ENCODE data around the gene FAM25A.
"Not testable (repeated sequence)": the region's sequence is repeated elsewhere in the genome, so short reads cannot be mapped to it uniquely, and the experiment has no call there.

The FAM25A gene

DNA sequence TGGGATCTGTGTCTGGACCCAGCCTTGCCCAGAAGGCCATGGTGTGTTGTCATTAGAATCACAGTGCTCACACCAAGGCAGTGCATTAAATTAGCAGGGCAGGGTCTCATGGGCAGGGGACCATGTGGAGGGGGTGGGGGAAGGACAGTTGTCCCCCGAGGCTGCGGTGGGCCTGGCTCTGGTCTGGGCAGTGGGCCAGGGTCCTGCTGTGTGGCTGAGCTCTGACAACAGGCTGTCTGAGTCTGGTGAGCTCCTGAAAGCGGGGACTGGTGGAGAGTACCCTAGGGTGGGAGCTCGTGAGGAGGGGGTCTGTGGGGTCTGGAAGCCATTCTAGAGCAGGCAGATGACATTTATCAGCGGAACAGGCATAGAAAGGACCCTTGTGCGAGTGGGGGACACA, 2.0 kb upstream of the FAM25A start:
- DNase-seq; H3K36me3 ChIP-seq (replicated peaks; ENCODE audit: insufficient read depth, low read length); H3K9ac ChIP-seq (ENCODE audit: low read length); H3K4me3 ChIP-seq (ENCODE audit: low read length); H3K4me1 ChIP-seq (ENCODE audit: low read length); H2AFZ ChIP-seq (ENCODE audit: low read length); H3K4me2 ChIP-seq (ENCODE audit: low read depth, low read length); H3K79me2 ChIP-seq (ENCODE audit: low read length); H3K9me2 ChIP-seq (replicated peaks; ENCODE audit: insufficient read depth, low read length); H3K27ac ChIP-seq (ENCODE audit: low read length); H3K9me3 ChIP-seq (replicated peaks; ENCODE audit: insufficient read depth, low read length); H3K27me3 ChIP-seq (replicated peaks; ENCODE audit: insufficient read depth, low read length); H3F3A ChIP-seq (ENCODE audit: insufficient read depth, low read length); H4K20me1 ChIP-seq (ENCODE audit: insufficient read depth, low read length): not testable (repeated sequence)

DNA sequence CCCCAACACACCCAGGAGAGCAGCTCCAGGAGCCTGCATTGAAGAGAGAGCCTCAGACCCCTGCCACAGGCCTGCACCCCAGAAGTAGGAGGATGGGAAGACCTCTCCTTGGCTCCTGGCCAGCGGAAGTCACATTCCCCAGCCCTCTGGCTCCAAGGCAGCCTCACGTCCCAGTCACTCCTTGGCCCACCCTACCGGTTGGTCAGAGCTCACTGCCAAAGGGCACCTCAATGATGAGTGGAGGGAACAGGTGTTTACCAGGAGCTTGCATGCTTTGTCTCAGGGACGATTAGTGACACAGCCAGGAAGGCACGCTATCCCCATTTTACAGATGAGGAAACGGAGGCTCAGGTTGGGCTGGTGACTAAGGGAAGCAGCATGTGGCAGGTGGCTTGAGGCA, 1.0 kb upstream of the FAM25A start:
- H3K27ac ChIP-seq (ENCODE audit: low read length); DNase-seq; H3K9me3 ChIP-seq (replicated peaks; ENCODE audit: insufficient read depth, low read length); H3K36me3 ChIP-seq (replicated peaks; ENCODE audit: insufficient read depth, low read length); H3K79me2 ChIP-seq (ENCODE audit: low read length); H3K4me2 ChIP-seq (ENCODE audit: low read depth, low read length); H4K20me1 ChIP-seq (ENCODE audit: insufficient read depth, low read length); H3K4me3 ChIP-seq (ENCODE audit: low read length); H3K27me3 ChIP-seq (replicated peaks; ENCODE audit: insufficient read depth, low read length); H3K9me2 ChIP-seq (replicated peaks; ENCODE audit: insufficient read depth, low read length); H3K9ac ChIP-seq (ENCODE audit: low read length); H3F3A ChIP-seq (ENCODE audit: insufficient read depth, low read length); H3K4me1 ChIP-seq (ENCODE audit: low read length); H2AFZ ChIP-seq (ENCODE audit: low read length): not testable (repeated sequence)

DNA sequence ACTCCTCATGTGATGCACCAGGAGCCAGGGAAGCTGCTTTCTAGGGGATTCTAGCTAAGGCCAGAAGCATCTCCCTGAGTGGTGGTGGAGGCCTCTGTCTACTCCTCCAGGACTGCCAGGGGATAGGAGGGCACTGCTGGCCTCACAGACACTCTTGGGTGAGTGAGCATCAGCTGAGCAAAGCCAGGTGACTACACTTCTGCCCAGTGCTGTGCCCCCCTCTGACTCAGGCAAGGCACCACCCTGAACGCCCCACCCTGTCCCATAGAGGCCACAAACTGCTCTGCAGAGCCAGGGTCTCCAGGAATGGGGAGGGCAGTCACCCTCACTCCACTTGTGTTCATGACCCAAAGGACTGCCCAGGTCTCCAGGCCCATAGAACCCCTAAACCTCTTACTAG, 590 bp upstream of the FAM25A start:
- H3K27ac ChIP-seq (ENCODE audit: low read length); H2AFZ ChIP-seq (ENCODE audit: low read length); H3K9ac ChIP-seq (ENCODE audit: low read length); H3F3A ChIP-seq (ENCODE audit: insufficient read depth, low read length); H3K4me3 ChIP-seq (ENCODE audit: low read length); H3K27me3 ChIP-seq (replicated peaks; ENCODE audit: insufficient read depth, low read length); H3K9me2 ChIP-seq (replicated peaks; ENCODE audit: insufficient read depth, low read length); DNase-seq; H3K4me2 ChIP-seq (ENCODE audit: low read depth, low read length); H3K9me3 ChIP-seq (replicated peaks; ENCODE audit: insufficient read depth, low read length); H3K4me1 ChIP-seq (ENCODE audit: low read length); H3K79me2 ChIP-seq (ENCODE audit: low read length); H4K20me1 ChIP-seq (ENCODE audit: insufficient read depth, low read length); H3K36me3 ChIP-seq (replicated peaks; ENCODE audit: insufficient read depth, low read length): not testable (repeated sequence)

DNA sequence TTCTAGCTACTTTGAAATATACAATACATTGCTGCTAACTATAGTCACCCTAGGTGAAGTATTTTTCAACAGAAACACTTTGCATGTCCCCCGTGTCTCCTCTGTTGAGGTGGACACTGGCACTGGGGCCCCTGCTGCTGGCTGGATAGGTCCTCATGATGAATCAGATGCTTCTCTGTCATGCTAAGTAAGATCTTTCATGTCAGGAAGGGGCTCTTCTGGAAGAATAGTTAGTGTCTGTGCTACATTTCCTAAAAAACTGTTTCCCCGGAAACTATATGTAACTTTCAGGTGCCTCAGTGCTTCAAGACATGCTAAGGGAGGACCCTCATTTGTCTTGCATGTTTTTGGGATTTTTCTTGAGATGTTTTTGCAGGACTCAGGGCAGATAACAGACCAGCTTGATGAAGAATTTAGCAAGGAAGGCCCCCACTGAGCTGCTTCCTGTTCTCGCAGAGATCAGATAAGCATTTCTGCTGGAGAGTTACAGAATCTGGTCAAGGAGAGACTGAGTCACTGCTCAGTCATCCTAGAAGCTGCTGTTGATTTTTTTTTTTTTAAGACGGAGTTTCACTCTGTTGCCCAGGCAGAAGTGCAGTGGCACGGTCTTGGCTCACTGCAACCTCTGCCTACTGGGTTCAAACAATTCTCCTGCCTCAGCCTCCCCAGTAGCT, 5.3 kb downstream of the FAM25A start:
- not testable (repeated sequence) for H3K9ac ChIP-seq (ENCODE audit: low read length); H3F3A ChIP-seq (ENCODE audit: insufficient read depth, low read length); H4K20me1 ChIP-seq (ENCODE audit: insufficient read depth, low read length); H3K27me3 ChIP-seq (replicated peaks; ENCODE audit: insufficient read depth, low read length); H3K4me1 ChIP-seq (ENCODE audit: low read length); H3K4me3 ChIP-seq (ENCODE audit: low read length); H3K79me2 ChIP-seq (ENCODE audit: low read length); DNase-seq; H3K9me3 ChIP-seq (replicated peaks; ENCODE audit: insufficient read depth, low read length); H3K9me2 ChIP-seq (replicated peaks; ENCODE audit: insufficient read depth, low read length); H3K36me3 ChIP-seq (replicated peaks; ENCODE audit: insufficient read depth, low read length); H3K4me2 ChIP-seq (ENCODE audit: low read depth, low read length); H2AFZ ChIP-seq (ENCODE audit: low read length); H3K27ac ChIP-seq (ENCODE audit: low read length)

DNA sequence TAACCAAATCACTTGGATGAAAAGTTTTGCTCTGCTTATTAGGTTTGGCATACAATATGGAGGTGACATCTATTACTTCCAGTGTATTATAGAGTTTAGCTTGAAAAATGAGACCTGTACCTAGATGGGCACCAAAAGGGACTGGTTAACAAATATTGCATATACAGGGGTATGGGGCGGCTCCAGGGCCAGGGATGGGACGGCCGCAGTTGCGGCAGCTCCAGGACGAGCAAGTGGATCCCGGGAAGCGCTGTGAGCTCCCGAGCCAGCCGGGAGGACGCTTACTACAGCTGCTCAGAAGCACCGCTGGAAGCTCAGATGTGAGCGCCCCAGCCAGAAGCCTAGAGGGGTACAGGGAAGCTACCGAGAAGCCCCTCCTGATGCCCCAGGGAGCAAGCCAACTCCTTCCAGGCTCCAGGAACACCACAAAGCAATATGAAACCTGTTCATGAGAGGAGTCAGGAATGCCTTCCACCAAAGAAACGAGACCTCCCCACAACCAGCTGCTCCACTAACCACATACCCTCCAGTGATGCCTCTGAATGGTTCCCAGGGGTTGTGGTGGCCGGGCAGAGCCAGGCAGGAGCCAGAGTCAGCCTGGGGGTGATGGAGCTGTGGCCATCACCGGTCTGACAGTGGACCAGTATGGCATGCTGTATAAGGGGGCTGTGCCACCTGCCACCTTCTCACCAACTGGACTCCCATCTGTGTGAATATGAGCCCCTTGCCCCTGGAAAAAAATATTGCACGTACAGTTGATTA, 6.8 kb downstream of the FAM25A start:
- not testable (repeated sequence) for H3K9ac ChIP-seq (ENCODE audit: low read length); H3K4me3 ChIP-seq (ENCODE audit: low read length); H3K9me3 ChIP-seq (replicated peaks; ENCODE audit: insufficient read depth, low read length); H3K27ac ChIP-seq (ENCODE audit: low read length); H4K20me1 ChIP-seq (ENCODE audit: insufficient read depth, low read length); DNase-seq; H3K36me3 ChIP-seq (replicated peaks; ENCODE audit: insufficient read depth, low read length); H3F3A ChIP-seq (ENCODE audit: insufficient read depth, low read length); H3K79me2 ChIP-seq (ENCODE audit: low read length); H2AFZ ChIP-seq (ENCODE audit: low read length); H3K4me1 ChIP-seq (ENCODE audit: low read length); H3K4me2 ChIP-seq (ENCODE audit: low read depth, low read length); H3K27me3 ChIP-seq (replicated peaks; ENCODE audit: insufficient read depth, low read length); H3K9me2 ChIP-seq (replicated peaks; ENCODE audit: insufficient read depth, low read length)

DNA sequence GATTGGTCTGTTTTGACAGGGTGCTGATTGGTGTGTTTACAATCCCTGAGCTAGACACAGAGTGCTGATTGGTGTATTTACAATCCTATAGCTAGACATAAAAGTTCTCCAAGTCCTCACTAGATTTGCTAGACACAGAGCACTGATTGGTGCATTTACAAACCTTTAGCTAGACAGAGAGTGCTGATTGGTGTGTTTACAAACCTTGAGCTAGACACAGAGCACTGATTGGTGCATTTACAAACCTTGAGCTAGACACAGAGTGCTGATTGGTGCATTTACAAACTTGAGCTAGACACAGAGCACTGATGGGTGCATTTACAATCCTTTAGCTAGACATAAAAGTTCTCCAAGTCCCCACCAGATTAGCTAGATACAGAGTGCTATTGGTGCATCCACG, 10.3 kb downstream of the FAM25A start:
- H3K36me3 ChIP-seq (replicated peaks; ENCODE audit: insufficient read depth, low read length); H3K4me3 ChIP-seq (ENCODE audit: low read length); H3K4me2 ChIP-seq (ENCODE audit: low read depth, low read length); H3K9me3 ChIP-seq (replicated peaks; ENCODE audit: insufficient read depth, low read length); H3K4me1 ChIP-seq (ENCODE audit: low read length); H2AFZ ChIP-seq (ENCODE audit: low read length); H4K20me1 ChIP-seq (ENCODE audit: insufficient read depth, low read length); H3K9ac ChIP-seq (ENCODE audit: low read length); H3K27ac ChIP-seq (ENCODE audit: low read length); DNase-seq; H3K27me3 ChIP-seq (replicated peaks; ENCODE audit: insufficient read depth, low read length); H3K9me2 ChIP-seq (replicated peaks; ENCODE audit: insufficient read depth, low read length); H3F3A ChIP-seq (ENCODE audit: insufficient read depth, low read length); H3K79me2 ChIP-seq (ENCODE audit: low read length): not testable (repeated sequence)
